Stimulated activated CD4-positive, alpha-beta T cell treated with anti-CD3 and anti-CD28 coated beads, Interleukin-4, amount 100 ng/mL, for 48 hours (primary cell): ENCODE data around the gene TMEM45A.
"Not testable (repeated sequence)": the region's sequence is repeated elsewhere in the genome, so short reads cannot be mapped to it uniquely, and the experiment has no call there.

Source experiments
- DNase-seq, 2 donors: peaks; one replicate each; pipeline ENCODE4 v3.0.0-alpha.2; 2020; ENCODE audit warnings: low read depth in 2 of 2

Gene TMEM45A

GRCh38 chr3:100483529-100483928, 8.9 kb upstream of the TMEM45A start:
- no peak for DNase-seq

GRCh38 chr3:100486808-100487207, 5.6 kb upstream of the TMEM45A start:
- no peak for DNase-seq

GRCh38 chr3:100489118-100489517, 3.3 kb upstream of the TMEM45A start:
- no peak for DNase-seq

GRCh38 chr3:100496711-100497261, 4.4 kb downstream of the TMEM45A start:
- no peak for DNase-seq

GRCh38 chr3:100499651-100500050, 7.2 kb downstream of the TMEM45A start:
- no peak for DNase-seq

GRCh38 chr3:100500320-100500880, 8.0 kb downstream of the TMEM45A start:
- DNase-seq, result no peak

GRCh38 chr3:100503448-100503847, 11.0 kb downstream of the TMEM45A start:
- no peak for DNase-seq

- no peak for DNase-seq
Observed at GRCh38 chr3:100506355-100506754, 13.9 kb downstream of the TMEM45A start.

GRCh38 chr3:100509818-100510217, 17.4 kb downstream of the TMEM45A start:
- not testable (repeated sequence) for DNase-seq

GRCh38 chr3:100516232-100516631, 23.8 kb downstream of the TMEM45A start:
- DNase-seq, result no peak

GRCh38 chr3:100516838-100517237, 24.4 kb downstream of the TMEM45A start:
- no peak for DNase-seq

GRCh38 chr3:100517276-100517675, 24.9 kb downstream of the TMEM45A start:
- DNase-seq, result no peak

- no peak for DNase-seq
Observed at GRCh38 chr3:100518244-100518643, 25.8 kb downstream of the TMEM45A start.

- DNase-seq, result no peak
Observed at GRCh38 chr3:100518983-100519382, 26.6 kb downstream of the TMEM45A start.

- no peak for DNase-seq
Observed at GRCh38 chr3:100521439-100521845, 29.0 kb downstream of the TMEM45A start.

GRCh38 chr3:100522125-100522524, 29.7 kb downstream of the TMEM45A start:
- DNase-seq, result no peak

GRCh38 chr3:100523050-100523760, 30.8 kb downstream of the TMEM45A start:
- no peak for DNase-seq

- no peak for DNase-seq
Observed at GRCh38 chr3:100525753-100526612, 33.6 kb downstream of the TMEM45A start.

- no peak for DNase-seq
Observed at GRCh38 chr3:100526613-100527346, 34.4 kb downstream of the TMEM45A start.

- no peak for DNase-seq
Observed at GRCh38 chr3:100527347-100527735, 34.9 kb downstream of the TMEM45A start.

GRCh38 chr3:100531093-100531492, 38.7 kb downstream of the TMEM45A start:
- no peak for DNase-seq

- no peak for DNase-seq
Observed at GRCh38 chr3:100532411-100532810, 40.0 kb downstream of the TMEM45A start.
